Type B pancreatic cell (in vitro differentiated cells): ENCODE measurements around the gene TXN2. TPM values are rescaled to one million over a fixed set of nuclear protein-coding genes. Genes with fewer than 3 reads are reported as not detected.
A peak's percentile ranks its signal among the peaks of the same experiment; 100 is the strongest.

Experiments
- DNase-seq: peaks from one replicate; pipeline ENCODE4 v3.0.0; 2021; ENCODE audit warnings: mixed read lengths; ENCODE audit not compliant: unreplicated experiment; ENCODE audit errors: extremely low spot score
- H3K27ac Mint-ChIP-seq: 2 replicates; pipeline ENCODE4 v1.8.0; 2021; ENCODE audit warnings: mild to moderate bottlenecking, mixed read lengths
- H3K27me3 Mint-ChIP-seq: 2 replicates; pipeline ENCODE4 v1.8.0; 2021; ENCODE audit warnings: mixed read lengths
- H3K36me3 Mint-ChIP-seq: 2 replicates; pipeline ENCODE4 v1.8.0; 2021; ENCODE audit warnings: mixed read lengths
- H3K4me1 Mint-ChIP-seq: one replicate; pipeline ENCODE4 v1.8.0; 2021; ENCODE audit warnings: mixed read lengths; ENCODE audit not compliant: unreplicated experiment
- H3K4me3 Mint-ChIP-seq: 2 replicates; pipeline ENCODE4 v1.8.0; 2021; ENCODE audit warnings: mild to moderate bottlenecking, mixed read lengths
- H3K9me3 Mint-ChIP-seq: 2 replicates; pipeline ENCODE4 v1.8.0; 2021; ENCODE audit warnings: mixed read lengths
- CTCF ChIP-seq: fragments of 200-600 bp; sonication (generic); conservative IDR thresholded peaks from 2 replicates; pipeline ENCODE4 v1.5.0; 2021; ENCODE audit warnings: antibody characterized with exemption, mild to moderate bottlenecking
- total RNA-seq: library from RNA; stranded (reverse); gene quantifications from 2 replicates; pipeline ENCODE4 v1.2.1, GENCODE V29; 2021; ENCODE audit warnings: low replicate concordance

TXN2 gene
- total RNA-seq, 1 donor from 2014 or later, result 73.4 TPM

- Mint-ChIP-seq H3K4me3 (no peak overlapping the region), H3K4me1 (peaks cover 5% of the 10 kb centered on the region), H3K27me3 (no peaks in the 10 kb centered on the region), H3K27ac (no peak overlapping the region), H3K9me3 (no peaks in the 10 kb centered on the region), H3K36me3 (no peaks in the 10 kb centered on the region)
- TF ChIP-seq CTCF, result no peak
- DNase-seq, result no peak
Measured at GRCh38 chr22:36469094-36469710, 12.2 kb downstream of the TXN2 start.

- Mint-ChIP-seq H3K9me3 (no peaks in the 10 kb centered on the region), H3K27me3 (no peaks in the 10 kb centered on the region), H3K4me1 (peaks cover 5% of the 10 kb centered on the region), H3K36me3 (no peaks in the 10 kb centered on the region), H3K27ac (no peak overlapping the region), H3K4me3 (no peak overlapping the region)
- no peak for DNase-seq
- TF ChIP-seq CTCF, result no peak
Measured at GRCh38 chr22:36467946-36468345, 13.5 kb downstream of the TXN2 start.

GRCh38 chr22:36467042-36467810 is 14.2 kb downstream of the TXN2 start:
- Mint-ChIP-seq H3K9me3 (no peaks in the 10 kb centered on the region), H3K4me1 (peaks cover 8% of the 10 kb centered on the region), H3K27me3 (no peaks in the 10 kb centered on the region), H3K36me3 (no peaks in the 10 kb centered on the region), H3K27ac (peak overlapping the region; percentile 41), H3K4me3 (no peak overlapping the region)
- no peak for DNase-seq
- TF ChIP-seq CTCF, result no peak

- Mint-ChIP-seq H3K27me3 (no peaks in the 10 kb centered on the region), H3K27ac (peak overlapping the region; percentile 86), H3K4me3 (no peak overlapping the region), H3K4me1 (peaks cover 11% of the 10 kb centered on the region), H3K9me3 (no peaks in the 10 kb centered on the region), H3K36me3 (no peaks in the 10 kb centered on the region)
- TF ChIP-seq CTCF, result no peak
- no peak for DNase-seq
Measured at GRCh38 chr22:36466258-36466657, 15.2 kb downstream of the TXN2 start.

GRCh38 chr22:36465232-36466021 is 16.0 kb downstream of the TXN2 start:
- H3K27ac Mint-ChIP-seq, result peak overlapping the region; percentile 86
- no peaks in the 10 kb centered on the region for H3K36me3 Mint-ChIP-seq
- peaks cover 11% of the 10 kb centered on the region for H3K4me1 Mint-ChIP-seq
- no peak overlapping the region for H3K4me3 Mint-ChIP-seq
- no peak for TF ChIP-seq CTCF
- H3K9me3 Mint-ChIP-seq, result no peaks in the 10 kb centered on the region
- H3K27me3 Mint-ChIP-seq, result no peaks in the 10 kb centered on the region
- DNase-seq, result no peak
